Rectal smooth muscle tissue (tissue), 1 donor: Measurements from ENCODE around the gene GATAD1.
"Not testable (repeated sequence)": the region's sequence is repeated elsewhere in the genome, so short reads cannot be mapped to it uniquely, and the experiment has no call there.

Source experiments
- H3K27ac ChIP-seq: one replicate; pipeline ENCODE4 v1.7.0; 2013; ENCODE audit warnings: low read depth, low read length, inconsistent platforms
- H3K27me3 ChIP-seq: one replicate; pipeline ENCODE4 v1.7.0; 2013; ENCODE audit warnings: low read length; ENCODE audit not compliant: control insufficient read depth, insufficient read depth
- H3K36me3 ChIP-seq: one replicate; pipeline ENCODE4 v1.7.0; 2013; ENCODE audit warnings: low read length; ENCODE audit not compliant: control insufficient read depth, insufficient read depth
- H3K4me1 ChIP-seq: one replicate; pipeline ENCODE4 v1.7.0; 2013; ENCODE audit warnings: low read length; ENCODE audit not compliant: control insufficient read depth, insufficient read depth
- H3K4me3 ChIP-seq: one replicate; pipeline ENCODE4 v1.7.0; 2013; ENCODE audit warnings: low read length
- H3K9ac ChIP-seq: one replicate; pipeline ENCODE4 v1.7.0; 2013; ENCODE audit warnings: low read length

GATAD1 gene

DNA sequence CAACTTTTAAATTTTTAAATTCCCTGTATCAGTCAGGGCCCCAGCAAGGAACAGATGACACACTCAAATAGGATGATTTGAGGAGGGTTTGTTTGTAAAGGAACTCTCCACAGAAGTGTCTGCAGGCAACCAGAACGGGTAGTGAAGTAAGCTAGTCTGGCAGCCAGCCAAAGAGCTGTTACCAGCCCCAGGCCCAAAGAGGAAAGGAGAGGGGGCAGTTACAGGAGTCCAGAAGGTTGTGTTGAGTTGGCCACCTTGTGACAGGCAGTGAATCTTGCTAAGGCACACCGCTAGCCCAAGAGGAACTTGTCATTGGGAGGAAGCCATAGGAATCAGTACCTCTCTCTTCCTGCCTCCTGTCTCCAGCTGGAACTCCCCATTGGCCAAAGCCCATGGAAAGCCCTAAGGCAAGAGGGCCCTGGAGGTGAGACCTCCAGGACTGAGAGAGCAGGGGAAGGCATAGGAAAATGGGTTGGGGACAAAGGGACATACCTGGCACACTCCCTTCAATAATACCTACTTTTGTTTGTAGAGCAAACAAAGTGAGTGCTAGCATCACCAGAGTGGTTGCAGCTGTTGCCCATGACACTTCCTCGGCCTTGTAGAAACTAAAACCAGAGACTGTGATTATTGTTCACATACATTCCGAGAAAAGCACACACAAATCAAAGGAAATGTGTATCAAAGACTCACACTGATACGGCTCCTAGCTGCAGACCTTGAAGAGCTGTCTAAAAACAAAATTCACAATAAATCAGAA, 25.4 kb upstream of the GATAD1 start:
- no peaks in the 10 kb centered on the region for H3K27me3 ChIP-seq
- H3K9ac ChIP-seq = no peak overlapping the region
- no peak overlapping the region for H3K27ac ChIP-seq

DNA sequence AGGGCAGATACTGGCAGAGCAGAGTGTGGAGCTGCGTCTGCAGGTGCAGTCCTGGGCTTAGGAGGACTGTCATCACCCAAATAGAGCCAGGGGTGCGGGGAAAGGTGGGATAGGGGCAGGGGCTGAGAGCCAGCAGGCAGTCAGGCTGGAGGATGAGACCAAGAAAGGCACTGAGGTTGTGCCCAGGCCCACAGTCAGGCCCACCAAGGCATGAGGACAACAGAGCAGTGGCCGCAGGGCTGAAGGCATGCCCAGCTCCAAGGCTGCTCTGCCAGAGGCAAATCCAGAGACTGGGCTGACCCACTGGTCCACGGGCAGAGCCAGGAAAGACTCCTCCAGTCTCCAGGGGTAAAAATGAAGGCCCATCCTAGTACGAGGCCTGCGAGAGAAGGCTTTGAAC, 24.4 kb upstream of the GATAD1 start:
- Histone ChIP-seq H3K4me3 (no peak overlapping the region), H3K4me1 (no peaks in the 10 kb centered on the region), H3K27ac (no peak overlapping the region), H3K27me3 (no peaks in the 10 kb centered on the region), H3K9ac (no peak overlapping the region), H3K36me3 (no peaks in the 10 kb centered on the region)

More for the DNA sequence above, 25.4 kb upstream of the GATAD1 start:
- Histone ChIP-seq H3K36me3 (no peaks in the 10 kb centered on the region), H3K4me3 (no peak overlapping the region), H3K4me1 (no peaks in the 10 kb centered on the region)

DNA sequence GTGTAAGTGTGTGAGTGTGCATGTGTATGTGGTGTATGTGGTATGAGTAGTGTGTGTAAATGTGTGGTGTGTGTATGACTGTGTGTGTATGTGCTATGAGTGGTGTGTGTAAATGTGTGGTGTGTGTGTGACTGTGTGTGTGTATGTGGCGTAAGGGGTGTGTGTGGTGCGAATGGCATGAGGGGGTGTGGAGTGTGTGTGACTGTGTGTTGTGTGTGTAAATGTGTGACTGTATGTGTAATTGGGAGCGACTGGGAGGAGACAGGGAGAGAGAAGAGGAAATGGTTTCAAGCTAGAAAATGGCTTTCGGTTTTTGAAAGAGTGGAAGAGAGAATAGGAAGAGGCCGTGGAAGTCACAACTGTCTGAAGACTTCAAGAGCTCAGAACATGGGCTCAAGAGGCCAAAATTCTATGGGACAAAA, 23.6 kb upstream of the GATAD1 start:
- Histone ChIP-seq H3K4me1 (no peaks in the 10 kb centered on the region), H3K27ac (no peak overlapping the region), H3K36me3 (no peaks in the 10 kb centered on the region), H3K4me3 (no peak overlapping the region), H3K9ac (no peak overlapping the region), H3K27me3 (no peaks in the 10 kb centered on the region)

DNA sequence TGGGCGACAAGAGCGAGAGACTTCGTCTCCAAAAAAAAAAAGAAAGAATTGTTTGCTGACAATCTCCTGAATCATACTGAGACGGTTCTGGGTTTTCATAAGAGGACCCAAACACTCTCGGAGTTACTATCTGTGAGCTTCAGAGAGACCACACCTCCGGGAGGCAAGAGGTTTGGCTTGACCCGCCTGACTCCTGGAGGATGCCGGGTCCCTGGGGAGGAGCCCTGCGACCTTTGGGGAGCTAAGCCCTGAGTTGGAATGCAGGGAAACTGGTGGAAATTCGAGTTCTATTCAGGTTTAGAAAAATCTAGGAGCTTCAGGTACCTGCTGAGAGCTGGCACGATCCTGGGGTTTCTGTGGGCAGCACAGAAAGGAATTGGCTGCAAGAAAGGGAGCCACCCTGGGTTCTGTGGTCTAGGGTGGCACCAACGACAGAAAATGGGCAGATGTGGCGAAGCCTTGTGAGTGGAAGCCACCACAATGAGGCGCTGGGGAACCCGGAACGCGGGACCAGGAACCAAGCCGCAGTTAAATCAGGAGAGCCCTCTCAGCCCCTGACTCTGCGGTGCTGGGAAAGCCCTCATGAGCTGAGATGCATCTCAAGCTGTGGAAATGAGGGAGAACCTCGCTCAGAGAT, 21.9 kb upstream of the GATAD1 start:
- no peak overlapping the region for H3K9ac ChIP-seq
- H3K4me1 ChIP-seq = no peaks in the 10 kb centered on the region
- H3K4me3 ChIP-seq = no peak overlapping the region
- H3K27ac ChIP-seq = no peak overlapping the region
- no peaks in the 10 kb centered on the region for H3K36me3 ChIP-seq
- no peaks in the 10 kb centered on the region for H3K27me3 ChIP-seq

DNA sequence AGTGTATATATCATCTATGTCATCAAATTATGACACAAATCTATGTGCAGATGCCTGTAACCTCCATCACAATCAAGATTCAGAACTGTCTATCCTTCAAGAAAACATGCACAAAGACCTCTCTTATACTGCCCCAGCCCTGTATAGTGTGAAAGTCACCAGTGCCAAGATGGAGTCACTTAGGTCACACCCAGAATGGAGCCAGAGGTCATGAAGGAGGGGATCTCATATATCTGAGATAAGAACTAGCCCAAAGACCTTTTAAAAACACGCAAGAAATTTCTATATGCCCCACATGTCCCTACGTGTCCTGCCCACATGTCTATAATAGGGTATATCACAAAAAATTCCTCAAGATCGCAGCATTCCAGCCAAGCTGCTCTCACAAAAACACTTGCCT, 20.1 kb upstream of the GATAD1 start:
- Histone ChIP-seq H3K36me3 (no peaks in the 10 kb centered on the region), H3K27me3 (no peaks in the 10 kb centered on the region), H3K4me3 (no peak overlapping the region), H3K27ac (no peak overlapping the region), H3K4me1 (no peaks in the 10 kb centered on the region), H3K9ac (no peak overlapping the region)

DNA sequence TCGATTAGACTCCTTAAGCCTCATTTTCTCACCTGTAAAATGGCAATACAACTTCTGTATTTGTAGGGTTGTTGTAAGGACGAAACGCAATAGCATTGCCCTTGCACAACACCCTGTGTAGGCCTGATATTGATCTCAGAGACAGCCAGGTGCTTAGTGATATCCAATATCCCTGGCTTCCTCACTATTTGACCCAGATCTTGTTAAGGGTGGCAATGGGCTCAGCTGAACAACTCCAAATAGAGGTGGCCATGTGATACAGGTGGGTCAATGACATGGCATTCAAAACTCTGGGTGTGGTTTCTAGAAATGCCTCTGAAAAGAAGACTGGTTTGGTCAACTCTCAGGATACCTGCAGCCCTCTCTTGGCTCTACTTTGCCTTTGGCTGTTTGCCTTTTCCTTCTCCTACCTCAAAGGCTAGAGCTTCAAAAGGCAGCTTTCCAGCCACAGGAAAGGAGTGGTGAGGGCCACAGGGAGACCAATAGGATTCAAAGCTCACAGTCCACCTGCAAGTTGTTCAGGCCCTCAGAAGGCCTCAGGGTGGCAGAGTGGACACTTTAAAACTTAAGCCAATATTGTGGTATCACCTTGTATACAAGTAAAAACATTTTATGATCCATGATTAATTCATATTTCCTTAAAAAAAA, 14.9 kb upstream of the GATAD1 start:
- H3K36me3 ChIP-seq = no peaks in the 10 kb centered on the region
- H3K4me1 ChIP-seq = no peaks in the 10 kb centered on the region
- no peak overlapping the region for H3K9ac ChIP-seq
- H3K4me3 ChIP-seq = no peak overlapping the region
- H3K27me3 ChIP-seq = no peaks in the 10 kb centered on the region
- H3K27ac ChIP-seq = no peak overlapping the region

DNA sequence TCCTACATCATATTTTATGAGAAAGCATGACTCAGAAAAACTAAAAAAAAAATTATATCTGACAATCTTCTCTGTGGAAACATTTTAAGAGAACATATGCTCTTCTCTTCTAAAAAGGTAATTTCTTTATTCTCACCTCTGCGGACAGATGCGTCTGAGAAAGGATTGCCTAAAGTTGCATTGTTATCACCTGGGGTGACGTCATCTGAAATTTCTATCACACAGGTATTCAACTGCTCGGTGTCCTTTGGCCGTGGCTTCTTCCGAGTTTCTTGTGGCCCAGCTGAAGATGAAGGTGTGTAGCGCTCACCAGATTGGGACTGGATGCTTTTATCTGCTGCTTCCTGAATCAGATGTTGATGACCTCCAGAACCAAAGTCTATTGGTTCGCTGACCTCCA, 14.3 kb upstream of the GATAD1 start:
- no peak overlapping the region for H3K4me3 ChIP-seq
- H3K27me3 ChIP-seq = no peaks in the 10 kb centered on the region
- no peaks in the 10 kb centered on the region for H3K4me1 ChIP-seq
- no peak overlapping the region for H3K27ac ChIP-seq
- H3K9ac ChIP-seq = no peak overlapping the region
- H3K36me3 ChIP-seq = no peaks in the 10 kb centered on the region

DNA sequence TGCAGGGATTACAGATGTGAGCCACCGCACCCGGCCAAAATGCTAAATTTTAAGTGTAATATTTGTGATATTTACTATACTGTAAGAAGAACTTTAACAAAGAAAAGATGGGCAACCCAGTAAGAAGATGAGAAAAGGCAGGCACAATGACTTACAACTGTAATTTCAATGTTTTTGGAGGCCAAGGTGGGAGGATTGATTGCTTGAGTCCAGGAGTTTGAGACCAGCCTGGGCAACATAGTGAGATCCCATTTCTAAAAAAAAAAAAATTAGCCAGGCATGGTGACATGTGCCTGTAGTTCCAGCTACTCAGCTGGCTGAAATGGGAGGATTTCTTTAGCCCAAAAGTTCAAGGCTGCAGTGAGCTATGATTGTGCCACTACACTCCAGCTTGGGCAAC, 11.7 kb upstream of the GATAD1 start:
- Histone ChIP-seq H3K4me1 (no peaks in the 10 kb centered on the region), H3K9ac (no peak overlapping the region), H3K36me3 (no peaks in the 10 kb centered on the region), H3K27ac (no peak overlapping the region), H3K4me3 (no peak overlapping the region), H3K27me3 (no peaks in the 10 kb centered on the region)

DNA sequence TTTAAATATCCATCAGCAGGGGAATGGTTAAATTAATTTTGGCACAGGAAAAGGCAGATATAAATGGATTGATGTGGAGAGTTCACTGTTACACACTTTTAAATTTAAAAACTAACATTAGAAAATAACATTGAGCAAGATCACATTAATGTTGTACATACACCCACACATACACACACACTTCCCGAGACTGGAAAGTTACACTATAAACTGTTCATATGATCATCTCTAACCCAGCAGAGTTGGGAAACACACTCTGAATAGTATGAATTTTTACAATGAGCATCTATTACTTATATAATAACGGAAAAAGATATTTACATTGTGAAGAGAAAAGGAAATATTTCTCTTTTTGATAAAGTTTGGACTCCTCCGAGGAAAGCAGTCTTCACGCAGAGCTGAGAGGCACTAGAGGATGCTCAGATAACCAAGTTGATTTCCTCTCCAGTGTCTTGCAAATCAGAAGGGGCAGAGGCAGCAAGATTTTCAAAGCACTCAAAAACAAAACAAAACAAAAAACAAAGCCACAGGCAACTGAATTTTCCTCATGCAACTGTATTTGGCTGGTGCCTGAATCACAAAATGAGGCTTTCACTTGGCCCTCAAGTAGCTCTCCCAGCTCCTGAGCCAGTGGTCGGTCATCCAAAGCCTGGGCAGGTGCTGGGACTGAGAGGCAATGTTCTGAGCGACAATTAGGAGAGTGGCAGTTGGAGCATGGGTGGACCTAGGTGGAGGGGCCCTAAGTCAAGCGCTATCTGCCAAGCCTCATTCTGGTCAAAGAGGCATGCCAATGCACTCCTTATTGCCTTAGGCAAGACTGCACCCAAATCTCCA, 10.5 kb upstream of the GATAD1 start:
- Histone ChIP-seq H3K9ac (no peak overlapping the region), H3K27me3 (no peaks in the 10 kb centered on the region), H3K27ac (no peak overlapping the region), H3K36me3 (no peaks in the 10 kb centered on the region), H3K4me3 (no peak overlapping the region), H3K4me1 (no peaks in the 10 kb centered on the region)

DNA sequence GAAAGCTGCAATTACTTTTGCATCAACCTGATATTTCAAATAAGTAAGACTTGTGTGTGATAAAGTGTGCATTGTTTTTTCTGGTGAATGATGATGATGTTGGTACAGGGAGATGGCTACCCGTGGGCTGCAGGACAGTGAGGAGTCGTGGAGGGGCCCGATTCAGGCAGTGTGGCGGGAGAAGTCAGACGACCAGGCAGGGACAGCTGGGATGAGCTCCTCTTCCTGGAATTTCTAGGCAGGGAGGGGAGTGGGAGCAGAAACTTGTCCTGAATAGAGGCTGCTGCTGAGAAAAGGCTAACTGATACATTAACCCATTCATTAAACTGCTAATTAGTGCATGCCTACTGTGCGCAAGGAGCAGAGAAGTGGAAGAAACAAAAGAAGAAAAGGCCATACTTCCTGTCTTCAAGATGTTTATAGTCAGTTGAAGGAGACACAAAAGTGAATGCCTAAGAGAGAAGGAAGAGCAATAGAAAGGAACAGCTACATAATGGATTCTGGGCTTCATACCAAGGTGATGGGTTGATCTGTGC, 9.3 kb upstream of the GATAD1 start:
- H3K27ac ChIP-seq = no peak overlapping the region
- H3K4me1 ChIP-seq = no peaks in the 10 kb centered on the region
- no peaks in the 10 kb centered on the region for H3K27me3 ChIP-seq
- no peaks in the 10 kb centered on the region for H3K36me3 ChIP-seq
- no peak overlapping the region for H3K4me3 ChIP-seq
- no peak overlapping the region for H3K9ac ChIP-seq

DNA sequence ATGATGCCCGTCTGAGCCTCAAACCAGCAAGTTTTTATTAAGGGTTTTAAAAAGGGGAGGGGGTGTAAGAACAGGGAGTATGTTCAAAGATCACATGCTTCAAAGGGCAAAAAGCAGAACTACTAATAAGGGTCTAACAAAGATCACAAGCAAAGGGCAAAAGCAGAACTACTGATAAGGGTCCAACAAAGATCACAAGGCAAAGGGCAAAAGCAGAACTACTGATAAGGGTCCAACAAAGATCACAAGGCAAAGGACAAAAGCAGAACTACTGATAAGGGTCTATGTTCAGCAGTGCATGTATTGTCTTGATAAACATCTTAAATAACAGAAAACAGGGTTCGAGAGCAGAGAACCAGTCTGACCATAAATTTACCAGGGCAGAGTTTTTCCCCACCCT, 4.6 kb upstream of the GATAD1 start:
- H3K27ac ChIP-seq, H3K4me1 ChIP-seq, H3K9ac ChIP-seq, H3K27me3 ChIP-seq, H3K4me3 ChIP-seq, H3K36me3 ChIP-seq: not testable (repeated sequence)

DNA sequence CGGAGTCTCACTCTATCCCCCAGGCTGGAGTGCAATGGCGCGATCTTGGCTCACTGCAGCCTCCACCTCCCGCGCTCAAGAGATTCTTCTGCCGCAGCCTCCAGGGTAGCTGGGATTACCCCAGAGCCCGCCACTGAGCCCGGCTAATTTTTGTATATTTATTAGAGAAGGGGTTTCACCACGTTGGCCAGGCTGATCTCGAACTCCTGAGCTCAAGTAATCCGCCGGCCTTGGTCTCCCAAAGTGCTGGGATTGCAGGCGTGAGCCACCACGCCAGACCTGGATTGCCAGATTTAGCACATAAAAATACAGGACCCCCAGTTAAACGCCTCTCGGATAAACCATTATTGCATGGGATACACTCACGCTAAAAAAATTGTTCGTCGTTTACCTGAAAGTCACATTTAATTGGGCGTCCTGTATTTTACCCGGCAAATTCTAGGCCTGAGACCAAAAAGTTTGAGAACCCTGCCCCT, 375 bp upstream of the GATAD1 start:
- peaks cover 3% of the 10 kb centered on the region for H3K4me1 ChIP-seq
- H3K4me3 ChIP-seq = peak overlapping the region; percentile 33
- H3K27ac ChIP-seq = peak overlapping the region; percentile 88
- peaks cover 14% of the 10 kb centered on the region for H3K36me3 ChIP-seq
- H3K27me3 ChIP-seq = no peaks in the 10 kb centered on the region
- no peak overlapping the region for H3K9ac ChIP-seq
